GM19043 (cell line): Measurements from ENCODE around the gene TRMT1.
"Not testable (repeated sequence)": the region's sequence is repeated elsewhere in the genome, so short reads cannot be mapped to it uniquely, and the experiment has no call there.

Experiments used
- ATAC-seq: cut with Tn5 transposase; IDR thresholded peaks from one replicate; pipeline ENCODE4 v1.9.1; 2021; ENCODE audit warnings: low read depth; ENCODE audit not compliant: unreplicated experiment

Gene TRMT1

GRCh38 chr19:13116282-13117175 lies at the start of gene TRMT1:
Gene TRMT1 (minus strand): TSS chr19:13116740. CDS start chr19:13116399, 341 bp downstream.
- peak; percentile 51 for ATAC-seq

GRCh38 chr19:13166151-13166550 lies 49.6 kb upstream of the TRMT1 start:
- ATAC-seq: not testable (repeated sequence)

GRCh38 chr19:13165162-13165997 lies 48.8 kb upstream of the TRMT1 start:
- ATAC-seq: no peak

- no peak for ATAC-seq
These were observed 48.0 kb upstream of the TRMT1 start for GRCh38 chr19:13164343-13165161.

GRCh38 chr19:13163609-13164342 lies 47.2 kb upstream of the TRMT1 start:
- no peak for ATAC-seq

GRCh38 chr19:13162724-13163608 lies 46.4 kb upstream of the TRMT1 start:
- no peak for ATAC-seq

- no peak for ATAC-seq
These were observed 44.0 kb upstream of the TRMT1 start for GRCh38 chr19:13160557-13160956.

- ATAC-seq: no peak
These were observed 43.2 kb upstream of the TRMT1 start for GRCh38 chr19:13159713-13160112.

- no peak for ATAC-seq
These were observed 39.2 kb upstream of the TRMT1 start for GRCh38 chr19:13155472-13156359.

GRCh38 chr19:13154911-13155471 lies 38.5 kb upstream of the TRMT1 start:
- no peak for ATAC-seq

- no peak for ATAC-seq
These were observed 37.8 kb upstream of the TRMT1 start for GRCh38 chr19:13154241-13154778.

- ATAC-seq: no peak
These were observed 37.2 kb upstream of the TRMT1 start for GRCh38 chr19:13153569-13154240.

GRCh38 chr19:13152974-13153568 lies 36.5 kb upstream of the TRMT1 start:
- ATAC-seq: no peak

GRCh38 chr19:13152356-13152973 lies 35.9 kb upstream of the TRMT1 start:
- no peak for ATAC-seq

GRCh38 chr19:13151605-13152355 lies 35.2 kb upstream of the TRMT1 start:
- peak; percentile 36 for ATAC-seq
